WERI-Rb-1 (cell line): ENCODE data around the gene TRAP1.

Experiments used
- DNase-seq: peaks from one replicate; pipeline ENCODE4 v3.0.0-alpha.2; 2020
- H3K27ac ChIP-seq: fragments of 250-450 bp; sonication (Bioruptor Pico); 2 replicates; pipeline ENCODE4 v1.5.1; 2020; ENCODE audit warnings: mild to moderate bottlenecking, moderate library complexity
- H3K27me3 ChIP-seq: fragments of 250-450 bp; sonication (Bioruptor Pico); 2 replicates; pipeline ENCODE4 v1.5.1; 2021; ENCODE audit warnings: mild to moderate bottlenecking, low read depth, moderate library complexity; ENCODE audit not compliant: insufficient read depth, severe bottlenecking
- H3K36me3 ChIP-seq: fragments of 250-450 bp; sonication (Bioruptor Pico); 2 replicates; pipeline ENCODE4 v1.5.1; 2020; ENCODE audit warnings: mild to moderate bottlenecking, moderate library complexity
- H3K4me3 ChIP-seq: 2 replicates; pipeline ENCODE4 v1.5.1; 2011; ENCODE audit warnings: low read depth, mild to moderate bottlenecking, control low read depth, low read length
- H3K9me3 ChIP-seq: fragments of 250-450 bp; sonication (Bioruptor Pico); 2 replicates; pipeline ENCODE4 v1.5.1; 2021; ENCODE audit warnings: mild to moderate bottlenecking, moderate library complexity; ENCODE audit not compliant: severe bottlenecking
- CTCF ChIP-seq: IDR thresholded peaks from 2 replicates; pipeline ENCODE4 v1.5.1; 2011; ENCODE audit warnings: low read depth, mild to moderate bottlenecking, control low read depth, inconsistent platforms, low read length

The TRAP1 gene

DNA sequence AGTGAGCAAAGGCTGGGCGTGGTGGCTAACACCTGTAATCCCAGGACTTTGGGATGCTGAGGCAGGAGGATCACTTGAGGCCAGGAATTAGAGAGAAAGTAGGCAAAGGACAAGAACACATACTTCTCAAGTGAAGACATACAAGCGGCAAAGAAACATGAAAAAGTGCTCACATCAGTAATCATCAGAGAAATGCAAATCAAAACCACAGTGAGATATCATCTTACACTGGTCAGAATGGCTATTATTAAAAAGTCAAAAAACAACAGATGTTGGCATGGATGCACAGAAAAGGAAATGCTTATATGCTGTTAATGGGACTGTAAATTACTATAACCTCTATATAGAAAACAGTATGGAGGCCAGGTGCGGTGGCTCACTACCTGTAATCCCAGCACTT, 93.7 kb downstream of the TRAP1 start:
- TF ChIP-seq CTCF, result no peak
- no peak overlapping the region for H3K27ac ChIP-seq
- no peaks in the 10 kb centered on the region for H3K27me3 ChIP-seq
- no peak for DNase-seq
- no peaks in the 10 kb centered on the region for H3K36me3 ChIP-seq
- H3K9me3 ChIP-seq, result no peaks in the 10 kb centered on the region
- H3K4me3 ChIP-seq, result no peak overlapping the region

DNA sequence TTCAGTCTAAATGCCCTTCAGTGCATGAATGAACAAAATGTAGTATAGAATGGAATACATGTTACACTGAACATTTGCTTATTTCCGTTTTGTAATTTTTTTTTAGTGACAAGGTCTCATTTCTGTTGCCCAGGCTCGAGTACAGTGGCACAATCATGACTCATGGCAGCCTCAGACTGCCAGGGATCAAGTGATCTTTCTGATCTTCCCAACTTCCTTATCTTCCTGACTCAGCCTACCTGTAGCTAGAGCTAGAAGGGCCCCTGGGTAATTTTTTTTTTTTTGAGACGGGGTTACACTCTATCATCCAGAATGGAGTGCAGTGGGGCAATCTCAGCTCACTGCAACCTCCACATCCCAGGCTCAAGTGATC, 98.6 kb downstream of the TRAP1 start:
- H3K27ac ChIP-seq, result no peak overlapping the region
- TF ChIP-seq CTCF, result no peak
- H3K27me3 ChIP-seq, result no peaks in the 10 kb centered on the region
- H3K4me3 ChIP-seq, result no peak overlapping the region
- H3K9me3 ChIP-seq, result no peaks in the 10 kb centered on the region
- H3K36me3 ChIP-seq, result no peaks in the 10 kb centered on the region
- DNase-seq, result no peak

DNA sequence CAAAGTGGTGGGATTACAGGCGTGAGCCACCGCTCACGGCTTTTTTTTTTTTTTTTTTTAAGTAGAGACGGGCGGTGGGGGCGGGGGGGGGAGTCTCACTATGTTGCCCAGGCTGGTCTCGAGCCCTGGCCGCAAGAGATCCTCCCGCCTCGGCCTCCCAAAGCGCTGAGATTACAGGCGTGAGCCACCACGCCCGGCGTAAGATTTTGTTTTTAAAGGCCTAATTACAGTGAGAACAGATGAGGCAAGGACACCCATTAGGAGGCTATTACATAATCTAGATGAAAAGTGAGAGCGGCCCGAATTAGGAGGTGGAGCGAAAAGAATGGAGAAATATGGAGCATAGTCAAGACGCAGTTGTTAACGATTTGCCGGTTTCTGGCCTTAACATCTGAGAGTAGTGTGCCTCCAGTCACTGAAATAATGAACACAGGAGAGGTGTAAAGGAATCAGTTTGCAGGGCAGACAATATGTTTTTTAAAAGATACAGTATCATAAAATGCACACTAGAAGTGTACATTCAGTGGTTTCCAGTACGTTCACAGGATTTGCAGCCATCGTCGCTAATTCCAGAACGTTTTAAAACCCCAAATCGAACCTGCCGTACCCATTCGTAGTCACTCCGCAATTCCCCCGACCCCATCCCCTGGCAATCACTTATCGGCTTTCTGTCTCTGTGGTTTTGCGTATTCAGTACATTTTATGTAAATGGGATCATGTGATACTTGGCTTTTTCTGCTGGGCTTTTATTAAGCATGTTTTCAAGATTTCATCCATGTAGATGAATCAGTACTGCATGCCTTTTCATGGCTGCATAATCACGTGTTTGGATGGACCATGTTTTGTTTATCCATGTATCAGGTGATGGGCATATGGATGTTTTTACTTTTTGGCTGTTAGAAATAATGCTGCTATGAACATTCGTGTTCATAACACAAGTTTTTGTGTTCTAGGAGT, 104.5 kb downstream of the TRAP1 start:
- Histone ChIP-seq H3K4me3 (peak overlapping the region; percentile 85), H3K27ac (no peak overlapping the region)

GRCh38 chr16:3611146-3611975, 106.0 kb downstream of the TRAP1 start, which contains the start of gene SLX4:
SLX4 (minus strand) TSS chr16:3611606; CDS start chr16:3608964, 2,642 bp downstream.
- Histone ChIP-seq H3K27me3 (no peaks in the 10 kb centered on the region), H3K27ac (peak within 1 kb of the TSS; percentile 77), H3K9me3 (no peaks in the 10 kb centered on the region), H3K36me3 (peaks cover 5% of the 10 kb centered on the region), H3K4me3 (peak within 1 kb of the TSS; percentile 85)
- no peak for TF ChIP-seq CTCF
- DNase-seq, result peak; percentile 87

More for the DNA sequence above, 104.5 kb downstream of the TRAP1 start:
- Histone ChIP-seq H3K27me3 (no peaks in the 10 kb centered on the region), H3K9me3 (no peaks in the 10 kb centered on the region), H3K36me3 (peaks cover 4% of the 10 kb centered on the region; the same call in 1 of the 2 replicates)
- TF ChIP-seq CTCF, result no peak
- no peak for DNase-seq

DNA sequence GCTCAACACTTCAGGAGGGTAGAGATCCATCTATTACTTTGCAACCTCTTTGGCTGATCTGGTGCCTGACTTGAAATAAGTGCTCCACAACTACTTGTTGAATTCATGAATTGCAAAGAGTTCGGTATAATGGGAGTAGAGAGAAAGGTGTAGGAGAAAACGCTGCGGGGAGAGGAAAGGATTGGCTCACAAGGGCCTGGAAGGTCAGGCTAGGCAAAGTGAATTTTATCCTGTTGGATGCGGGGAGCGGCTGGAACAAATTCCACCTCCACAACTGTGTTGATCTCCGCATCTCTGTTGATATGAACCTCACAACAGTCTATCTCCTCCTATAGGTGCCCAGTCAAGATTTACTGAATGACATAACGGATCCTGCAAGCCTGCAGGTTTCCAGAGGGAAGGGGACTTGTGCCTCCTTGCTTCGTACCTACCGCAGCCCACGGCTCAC, 106.6 kb downstream of the TRAP1 start:
- H3K27ac ChIP-seq, result peak overlapping the region; percentile 77
- no peaks in the 10 kb centered on the region for H3K27me3 ChIP-seq
- no peak for TF ChIP-seq CTCF
- peaks cover 7% of the 10 kb centered on the region for H3K36me3 ChIP-seq
- H3K4me3 ChIP-seq, result peak overlapping the region; percentile 84
- DNase-seq, result no peak
- no peaks in the 10 kb centered on the region for H3K9me3 ChIP-seq
